ENCODE data around the gene MARK4.

DNA sequence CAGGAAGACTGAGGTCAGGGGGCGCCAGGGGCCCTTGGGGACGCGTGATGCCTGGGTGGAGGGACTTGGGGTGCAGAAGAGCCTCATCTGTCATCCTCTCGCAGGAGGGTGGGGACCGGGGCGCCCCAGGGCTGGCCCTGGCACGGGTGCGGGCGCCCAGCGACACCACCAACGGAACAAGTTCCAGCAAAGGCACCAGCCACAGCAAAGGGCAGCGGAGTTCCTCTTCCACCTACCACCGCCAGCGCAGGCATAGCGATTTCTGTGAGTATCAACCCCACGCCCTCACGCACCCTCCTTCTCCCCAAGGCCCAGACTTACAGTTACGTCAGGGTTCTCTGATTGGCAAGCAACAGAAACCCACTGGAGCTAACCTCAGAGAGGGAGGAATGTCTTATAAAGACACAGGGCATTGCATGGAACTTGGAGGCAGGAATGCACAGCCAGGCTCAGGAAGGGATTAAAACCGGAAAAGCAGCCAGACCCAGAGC is 29.4 kb downstream of the MARK4 start:
- TF ChIP-seq, protein P1, sequence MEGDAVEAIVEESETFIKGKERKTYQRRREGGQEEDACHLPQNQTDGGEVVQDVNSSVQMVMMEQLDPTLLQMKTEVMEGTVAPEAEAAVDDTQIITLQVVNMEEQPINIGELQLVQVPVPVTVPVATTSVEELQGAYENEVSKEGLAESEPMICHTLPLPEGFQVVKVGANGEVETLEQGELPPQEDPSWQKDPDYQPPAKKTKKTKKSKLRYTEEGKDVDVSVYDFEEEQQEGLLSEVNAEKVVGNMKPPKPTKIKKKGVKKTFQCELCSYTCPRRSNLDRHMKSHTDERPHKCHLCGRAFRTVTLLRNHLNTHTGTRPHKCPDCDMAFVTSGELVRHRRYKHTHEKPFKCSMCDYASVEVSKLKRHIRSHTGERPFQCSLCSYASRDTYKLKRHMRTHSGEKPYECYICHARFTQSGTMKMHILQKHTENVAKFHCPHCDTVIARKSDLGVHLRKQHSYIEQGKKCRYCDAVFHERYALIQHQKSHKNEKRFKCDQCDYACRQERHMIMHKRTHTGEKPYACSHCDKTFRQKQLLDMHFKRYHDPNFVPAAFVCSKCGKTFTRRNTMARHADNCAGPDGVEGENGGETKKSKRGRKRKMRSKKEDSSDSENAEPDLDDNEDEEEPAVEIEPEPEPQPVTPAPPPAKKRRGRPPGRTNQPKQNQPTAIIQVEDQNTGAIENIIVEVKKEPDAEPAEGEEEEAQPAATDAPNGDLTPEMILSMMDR (IDR thresholded peaks at IDR 0.05; ENCODE audit: insufficient read depth, low read length, poor library complexity, severe bottlenecking) = no peak
- no peak for TF ChIP-seq EZH2phosphoT487 (conservative IDR thresholded peaks at IDR 0.05; ENCODE audit: low read length)

Measured in SU-DHL-6 (cell line).